Bronchial epithelial cell (primary cell): ENCODE data around the gene LDB3. TPM values are rescaled to one million over a fixed set of nuclear protein-coding genes. Genes with fewer than 3 reads are reported as not detected.
"Not testable (repeated sequence)": the region's sequence is repeated elsewhere in the genome, so short reads cannot be mapped to it uniquely, and the experiment has no call there.

Experiments used
- DNase-seq: peaks from one replicate; pipeline ENCODE4 v3.0.0-alpha.2; 2010; ENCODE audit warnings: low read depth
- FAIRE-seq: peaks from 2 replicates; lab custom pipeline; 2011; peaks lifted over from hg19 to GRCh38; lab: Jason Lieb, UNC
- H3K27me3 ChIP-seq: 2 replicates; pipeline ENCODE4 v1.5.1; 2011; ENCODE audit warnings: low read length; ENCODE audit not compliant: control insufficient read depth, insufficient read depth
- H3K36me3 ChIP-seq: 2 replicates; pipeline ENCODE4 v1.5.1; 2011; ENCODE audit warnings: low read length; ENCODE audit not compliant: control insufficient read depth, insufficient read depth
- H3K4me3 ChIP-seq: 2 replicates; pipeline ENCODE4 v1.5.1; 2011; ENCODE audit warnings: mild to moderate bottlenecking, low read depth, low read length, control low read depth
- CTCF ChIP-seq: IDR thresholded peaks from 2 replicates; pipeline ENCODE4 v1.5.1; 2011; ENCODE audit warnings: mild to moderate bottlenecking, moderate library complexity, low read length, control low read depth, inconsistent platforms; ENCODE audit not compliant: insufficient read depth, severe bottlenecking
- total RNA-seq: library from RNA; depleted of rRNA; stranded (reverse); fragments of >200 nt; gene quantifications from 2 replicates; pipeline ENCODE4 v1.2.1, GENCODE V29; 2014

Gene LDB3
- total RNA-seq, 1 donor from 2014 or later, result not detected

GRCh38 chr10:86732771-86733170 is 64.5 kb downstream of the LDB3 start:
- DNase-seq (no peak), FAIRE-seq (no peak)
- no peak overlapping the region for H3K4me3 ChIP-seq
- H3K27me3 ChIP-seq, result peaks cover 3% of the 10 kb centered on the region
- no peaks in the 10 kb centered on the region for H3K36me3 ChIP-seq
- TF ChIP-seq CTCF, result no peak

- FAIRE-seq, result no peak
- DNase-seq, result no peak
- Histone ChIP-seq H3K27me3 (peaks cover 3% of the 10 kb centered on the region), H3K4me3 (no peak overlapping the region), H3K36me3 (no peaks in the 10 kb centered on the region)
- no peak for TF ChIP-seq CTCF
These were observed 65.0 kb downstream of the LDB3 start for GRCh38 chr10:86733260-86733671.

GRCh38 chr10:86734207-86734988 is 66.1 kb downstream of the LDB3 start:
- no peak for FAIRE-seq
- no peak for TF ChIP-seq CTCF
- Histone ChIP-seq H3K27me3 (peaks cover 3% of the 10 kb centered on the region), H3K36me3 (no peaks in the 10 kb centered on the region), H3K4me3 (no peak overlapping the region)
- DNase-seq, result no peak

- DNase-seq, FAIRE-seq, H3K36me3 ChIP-seq, H3K4me3 ChIP-seq, H3K27me3 ChIP-seq: not testable (repeated sequence)
These were observed 67.0 kb downstream of the LDB3 start for GRCh38 chr10:86735278-86735677.

GRCh38 chr10:86742230-86742629 is 73.9 kb downstream of the LDB3 start:
- FAIRE-seq (no peak), DNase-seq (no peak)
- Histone ChIP-seq H3K4me3 (no peak overlapping the region), H3K27me3 (no peaks in the 10 kb centered on the region), H3K36me3 (no peaks in the 10 kb centered on the region)
- no peak for TF ChIP-seq CTCF

- no peaks in the 10 kb centered on the region for H3K27me3 ChIP-seq
- FAIRE-seq, result peak; percentile 28
These were observed 75.9 kb downstream of the LDB3 start for GRCh38 chr10:86744067-86744725.

More at GRCh38 chr10:86744067-86744725, 75.9 kb downstream of the LDB3 start:
- DNase-seq, result no peak
- TF ChIP-seq CTCF, result no peak
- no peaks in the 10 kb centered on the region for H3K36me3 ChIP-seq
- H3K4me3 ChIP-seq, result no peak overlapping the region
